WTC11 (cell line): ENCODE results near the gene RNF25. TPM values are rescaled to one million over a fixed set of nuclear protein-coding genes. Genes with fewer than 3 reads are reported as not detected.

Experiments used
- ATAC-seq: fragments of 200-7000 bp; cut with Tn5 transposase; 2 replicates; pipeline ENCODE4 v1.10.0; 2021; ENCODE audit warnings: mild to moderate bottlenecking, moderate library complexity
- CTCF ChIA-PET: fragments of 300-600 bp; sonication (Branson Sonifier 250); formaldehyde crosslinking; loops from one replicate; lab custom pipeline; 2021; ENCODE audit warnings: antibody characterized with exemption; lab: Charles Lee
- POLR2A ChIA-PET: fragments of 350-600 bp; sonication (Branson Sonifier 250); formaldehyde crosslinking; loops from one replicate; lab custom pipeline; 2021; ENCODE audit warnings: antibody characterized with exemption; lab: Charles Lee
- DNase-seq: peaks from one replicate; pipeline ENCODE4 v3.0.0; 2021; ENCODE audit warnings: low spot score
- H3K27ac Mint-ChIP-seq: 2 replicates; pipeline ENCODE4 v1.8.0; 2021; ENCODE audit warnings: mixed read lengths
- H3K27me3 Mint-ChIP-seq: 2 replicates; pipeline ENCODE4 v1.8.0; 2021; ENCODE audit warnings: low read depth, mild to moderate bottlenecking, moderate library complexity, mixed read lengths
- H3K36me3 Mint-ChIP-seq: 2 replicates; pipeline ENCODE4 v1.8.0; 2021; ENCODE audit warnings: mixed read lengths
- H3K4me1 Mint-ChIP-seq: 2 replicates; pipeline ENCODE4 v1.8.0; 2022; ENCODE audit warnings: mixed read lengths
- H3K4me3 Mint-ChIP-seq: 2 replicates; pipeline ENCODE4 v1.8.0; 2021; ENCODE audit warnings: mild to moderate bottlenecking, moderate library complexity, mixed read lengths
- H3K9me3 Mint-ChIP-seq: 2 replicates; pipeline ENCODE4 v1.8.0; 2021; ENCODE audit warnings: mixed read lengths
- ATF3 ChIP-seq: sonication (generic); formaldehyde crosslinking; conservative IDR thresholded peaks from 2 replicates; pipeline ENCODE4 v1.8.1; 2022; ENCODE audit warnings: mild to moderate bottlenecking, missing genetic modification reagents
- CBFB ChIP-seq: sonication (generic); formaldehyde crosslinking; IDR thresholded peaks from 2 replicates; pipeline ENCODE4 v1.8.1; 2022; ENCODE audit warnings: mild to moderate bottlenecking, low read depth, missing genetic modification reagents
- ELF4 ChIP-seq: sonication (generic); formaldehyde crosslinking; IDR thresholded peaks from 2 replicates; pipeline ENCODE4 v1.8.1; 2022; ENCODE audit warnings: low read depth, mild to moderate bottlenecking, moderate library complexity, missing genetic modification reagents
- EMX1 ChIP-seq: fragments of 250-450 bp; sonication (Bioruptor Pico); IDR thresholded peaks from 2 replicates; pipeline ENCODE4 v1.8.0; 2021; ENCODE audit warnings: mild to moderate bottlenecking
- ERG ChIP-seq: fragments of 250-450 bp; sonication (Bioruptor Pico); IDR thresholded peaks from 2 replicates; pipeline ENCODE4 v1.8.0; 2021; ENCODE audit warnings: mild to moderate bottlenecking
- ESRRA ChIP-seq: sonication (generic); formaldehyde crosslinking; IDR thresholded peaks from 2 replicates; pipeline ENCODE4 v1.8.1; 2022; ENCODE audit warnings: mild to moderate bottlenecking, missing genetic modification reagents, borderline replicate concordance
- FOXK1 ChIP-seq: sonication (generic); formaldehyde crosslinking; IDR thresholded peaks from 2 replicates; pipeline ENCODE4 v1.8.0; 2022; ENCODE audit warnings: mild to moderate bottlenecking, moderate library complexity, missing genetic modification reagents
- FOXP4 ChIP-seq: sonication (generic); formaldehyde crosslinking; IDR thresholded peaks from 2 replicates; pipeline ENCODE4 v1.8.0; 2022; ENCODE audit warnings: mild to moderate bottlenecking, missing genetic modification reagents
- GABPB1 ChIP-seq: sonication (generic); formaldehyde crosslinking; IDR thresholded peaks from 2 replicates; pipeline ENCODE4 v1.8.1; 2023; ENCODE audit warnings: mild to moderate bottlenecking, missing genetic modification reagents
- GTF2I ChIP-seq: fragments of 250-450 bp; sonication (Bioruptor Pico); conservative IDR thresholded peaks from 2 replicates; pipeline ENCODE4 v1.4.0; 2021; ENCODE audit warnings: mild to moderate bottlenecking
- MAX ChIP-seq: sonication (generic); formaldehyde crosslinking; IDR thresholded peaks from 2 replicates; pipeline ENCODE4 v1.8.0; 2022; ENCODE audit warnings: mild to moderate bottlenecking, missing genetic modification reagents
- NFE2L1 ChIP-seq: sonication (generic); formaldehyde crosslinking; IDR thresholded peaks from 2 replicates; pipeline ENCODE4 v1.8.1; 2023; ENCODE audit warnings: missing genetic modification reagents
- NR1H2 ChIP-seq: sonication (generic); formaldehyde crosslinking; IDR thresholded peaks from 2 replicates; pipeline ENCODE4 v1.9.0; 2021; ENCODE audit warnings: mild to moderate bottlenecking, moderate library complexity, missing genetic modification reagents
- NR2C2 ChIP-seq: sonication (generic); formaldehyde crosslinking; IDR thresholded peaks from 2 replicates; pipeline ENCODE4 v1.8.0; 2022; ENCODE audit warnings: mild to moderate bottlenecking, missing genetic modification reagents
- OVOL2 ChIP-seq: fragments of 250-450 bp; sonication (Bioruptor Pico); IDR thresholded peaks from 2 replicates; pipeline ENCODE4 v1.9.0; 2021; ENCODE audit warnings: mild to moderate bottlenecking, borderline replicate concordance
- RORB ChIP-seq: fragments of 250-450 bp; sonication (Bioruptor Pico); IDR thresholded peaks from 2 replicates; pipeline ENCODE4 v1.9.0; 2021; ENCODE audit warnings: mild to moderate bottlenecking
- SMAD4 ChIP-seq: sonication (generic); formaldehyde crosslinking; IDR thresholded peaks from 2 replicates; pipeline ENCODE4 v1.8.0; 2022; ENCODE audit warnings: mild to moderate bottlenecking, missing genetic modification reagents
- TCF7 ChIP-seq: sonication (generic); formaldehyde crosslinking; IDR thresholded peaks from 2 replicates; pipeline ENCODE4 v1.8.0; 2022; ENCODE audit warnings: mild to moderate bottlenecking, low read depth, missing genetic modification reagents, moderate library complexity
- ZBTB43 ChIP-seq: sonication (generic); formaldehyde crosslinking; IDR thresholded peaks from 2 replicates; pipeline ENCODE4 v1.8.1; 2023; ENCODE audit warnings: mild to moderate bottlenecking, missing genetic modification reagents
- ZNF232 ChIP-seq: sonication (generic); formaldehyde crosslinking; IDR thresholded peaks from 2 replicates; pipeline ENCODE4 v1.8.0; 2022; ENCODE audit warnings: mild to moderate bottlenecking, missing genetic modification reagents
- total RNA-seq: library from RNA; stranded (reverse); gene quantifications from 3 replicates; pipeline ENCODE4 v1.2.3, GENCODE V29; 2021
- TF ChIP-seq, protein P1 (sequence below): fragments of 250-450 bp; sonication (Bioruptor Pico); IDR thresholded peaks from 2 replicates; pipeline ENCODE4 v1.9.0; 2021; ENCODE audit warnings: mild to moderate bottlenecking, borderline replicate concordance

RNF25 gene
- total RNA-seq, 1 experiment from 2014 or later = 23.9 TPM

DNA sequence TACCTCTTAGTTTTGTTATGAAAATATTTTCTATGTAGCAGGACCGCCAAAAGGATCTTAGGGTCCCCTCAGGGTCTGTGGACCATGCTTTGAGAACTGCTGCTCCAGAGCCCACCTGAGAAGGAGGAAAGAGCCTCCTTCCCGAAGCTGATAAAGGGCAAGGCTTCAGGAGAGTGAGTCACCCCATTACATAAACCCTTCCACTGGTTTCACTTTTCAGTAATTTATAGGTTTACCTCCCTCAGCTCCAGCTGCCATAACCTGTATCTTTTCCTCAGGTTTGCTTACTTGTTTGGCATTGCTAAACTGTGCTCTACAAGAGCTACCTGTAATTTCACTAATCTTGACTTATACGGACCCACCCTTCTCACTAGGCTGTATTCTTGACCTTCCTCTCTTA lies 45.5 kb upstream of the RNF25 start (continued):
- TF ChIP-seq FOXP4 (CRISPR knock-in tag) = no peak

GRCh38 chr2:218716070-218716469 lies 44.3 kb upstream of the RNF25 start:
- POLR2A ChIA-PET = interaction anchor here (0.7 kb wide), 1 partner anchor 29 kb away, joined by 3 read pairs; no protein-coding TSS in a partner anchor
- DNase-seq = no peak
- Mint-ChIP-seq H3K4me3 (no peak overlapping the region), H3K9me3 (no peaks in the 10 kb centered on the region), H3K4me1 (peaks cover 36% of the 10 kb centered on the region), H3K27me3 (no peaks in the 10 kb centered on the region), H3K27ac (no peak overlapping the region), H3K36me3 (peaks cover 15% of the 10 kb centered on the region)
- TF ChIP-seq, protein P1, sequence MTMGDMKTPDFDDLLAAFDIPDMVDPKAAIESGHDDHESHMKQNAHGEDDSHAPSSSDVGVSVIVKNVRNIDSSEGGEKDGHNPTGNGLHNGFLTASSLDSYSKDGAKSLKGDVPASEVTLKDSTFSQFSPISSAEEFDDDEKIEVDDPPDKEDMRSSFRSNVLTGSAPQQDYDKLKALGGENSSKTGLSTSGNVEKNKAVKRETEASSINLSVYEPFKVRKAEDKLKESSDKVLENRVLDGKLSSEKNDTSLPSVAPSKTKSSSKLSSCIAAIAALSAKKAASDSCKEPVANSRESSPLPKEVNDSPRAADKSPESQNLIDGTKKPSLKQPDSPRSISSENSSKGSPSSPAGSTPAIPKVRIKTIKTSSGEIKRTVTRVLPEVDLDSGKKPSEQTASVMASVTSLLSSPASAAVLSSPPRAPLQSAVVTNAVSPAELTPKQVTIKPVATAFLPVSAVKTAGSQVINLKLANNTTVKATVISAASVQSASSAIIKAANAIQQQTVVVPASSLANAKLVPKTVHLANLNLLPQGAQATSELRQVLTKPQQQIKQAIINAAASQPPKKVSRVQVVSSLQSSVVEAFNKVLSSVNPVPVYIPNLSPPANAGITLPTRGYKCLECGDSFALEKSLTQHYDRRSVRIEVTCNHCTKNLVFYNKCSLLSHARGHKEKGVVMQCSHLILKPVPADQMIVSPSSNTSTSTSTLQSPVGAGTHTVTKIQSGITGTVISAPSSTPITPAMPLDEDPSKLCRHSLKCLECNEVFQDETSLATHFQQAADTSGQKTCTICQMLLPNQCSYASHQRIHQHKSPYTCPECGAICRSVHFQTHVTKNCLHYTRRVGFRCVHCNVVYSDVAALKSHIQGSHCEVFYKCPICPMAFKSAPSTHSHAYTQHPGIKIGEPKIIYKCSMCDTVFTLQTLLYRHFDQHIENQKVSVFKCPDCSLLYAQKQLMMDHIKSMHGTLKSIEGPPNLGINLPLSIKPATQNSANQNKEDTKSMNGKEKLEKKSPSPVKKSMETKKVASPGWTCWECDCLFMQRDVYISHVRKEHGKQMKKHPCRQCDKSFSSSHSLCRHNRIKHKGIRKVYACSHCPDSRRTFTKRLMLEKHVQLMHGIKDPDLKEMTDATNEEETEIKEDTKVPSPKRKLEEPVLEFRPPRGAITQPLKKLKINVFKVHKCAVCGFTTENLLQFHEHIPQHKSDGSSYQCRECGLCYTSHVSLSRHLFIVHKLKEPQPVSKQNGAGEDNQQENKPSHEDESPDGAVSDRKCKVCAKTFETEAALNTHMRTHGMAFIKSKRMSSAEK (CRISPR knock-in tag) = no peak
- TF ChIP-seq ERG (CRISPR knock-in tag) (no peak), GTF2I (CRISPR knock-in tag) (no peak), GABPB1 (CRISPR knock-in tag) (no peak), ZBTB43 (CRISPR knock-in tag) (no peak), TCF7 (CRISPR knock-in tag) (no peak), ATF3 (CRISPR knock-in tag) (no peak), OVOL2 (CRISPR knock-in tag) (no peak), MAX (no peak)
- CTCF ChIA-PET = interaction anchor here (0.8 kb wide), 1 partner anchor 131 kb away, joined by 3 read pairs; no protein-coding TSS in a partner anchor
- no peak for ATAC-seq

DNA sequence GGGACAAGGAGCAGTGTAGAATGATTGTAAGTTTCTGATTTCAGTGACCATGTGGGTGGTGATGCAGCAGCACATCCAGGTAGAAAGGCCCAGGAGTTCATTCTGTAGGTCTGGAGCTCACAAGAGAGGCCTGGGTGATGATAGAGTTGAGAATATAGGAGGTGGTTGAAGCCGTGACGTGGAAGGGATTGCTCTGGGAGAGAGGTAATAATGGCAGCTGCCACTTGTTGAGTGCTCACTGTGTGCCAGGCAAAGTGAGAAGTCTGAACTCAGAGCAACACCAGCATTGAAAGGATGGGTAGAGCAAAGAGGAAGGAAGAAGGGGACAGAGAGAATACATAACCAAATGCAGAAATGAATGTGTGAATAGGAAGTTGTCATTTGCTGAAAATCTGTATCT lies 42.1 kb upstream of the RNF25 start:
- POLR2A ChIA-PET = no interaction called here

More for the DNA sequence above, 42.1 kb upstream of the RNF25 start:
- Mint-ChIP-seq H3K27ac (peak overlapping the region; percentile 55; the same call in 1 of the 2 replicates), H3K36me3 (peaks cover 15% of the 10 kb centered on the region), H3K4me1 (peaks cover 16% of the 10 kb centered on the region), H3K27me3 (no peaks in the 10 kb centered on the region), H3K4me3 (no peak overlapping the region), H3K9me3 (no peaks in the 10 kb centered on the region)
- TF ChIP-seq NFE2L1 = no peak
- no peak for TF ChIP-seq ATF3 (CRISPR knock-in tag)
- no peak for TF ChIP-seq NR2C2 (CRISPR knock-in tag)
- TF ChIP-seq FOXK1 = no peak
- TF ChIP-seq CBFB (CRISPR knock-in tag) = no peak
- no peak for TF ChIP-seq RORB (CRISPR knock-in tag)
- TF ChIP-seq NR1H2 = no peak
- no peak for TF ChIP-seq SMAD4 (CRISPR knock-in tag)
- no peak for TF ChIP-seq ELF4 (CRISPR knock-in tag)
- no peak for TF ChIP-seq ZNF232 (CRISPR knock-in tag)
- no peak for TF ChIP-seq ESRRA (CRISPR knock-in tag)
- TF ChIP-seq EMX1 (CRISPR knock-in tag) = no peak
- no peak for TF ChIP-seq TCF7 (CRISPR knock-in tag)
- DNase-seq (no peak), ATAC-seq (no peak)
- CTCF ChIA-PET = interaction anchor here (0.9 kb wide), 1 partner anchor 183 kb away, joined by 3 read pairs; no protein-coding TSS in a partner anchor
